Fibroblast of the aortic adventitia (primary cell): ENCODE measurements around the gene FAM8A1. TPM values are rescaled to one million over a fixed set of nuclear protein-coding genes. Genes with fewer than 3 reads are reported as not detected.

ENCODE experiments used
- DNase-seq: peaks from one replicate; pipeline ENCODE4 v3.0.0-alpha.2; 2010; ENCODE audit warnings: low read depth
- H3K4me3 ChIP-seq: 2 replicates; pipeline ENCODE4 v1.5.1; 2011; ENCODE audit warnings: low read depth, mild to moderate bottlenecking, control low read depth, low read length, moderate library complexity
- small RNA-seq: library from RNA; depleted of rRNA; stranded (forward); fragments of <200 nt; gene quantifications from one replicate; pipeline ENCODE3, GENCODE V24; 2012
- total RNA-seq: library from RNA; depleted of rRNA; stranded (reverse); fragments of >200 nt; gene quantifications from 2 replicates; pipeline ENCODE4 v1.2.3, GENCODE V29; 2012; ENCODE audit warnings: low replicate concordance
- TF ChIP-seq, protein P1 (sequence below): IDR thresholded peaks from 2 replicates; pipeline ENCODE4 v1.5.1; 2011; ENCODE audit warnings: mild to moderate bottlenecking, low read length, control low read depth, inconsistent platforms; ENCODE audit not compliant: insufficient read depth

The FAM8A1 gene
- total RNA-seq, 1 donor, result 28.9 TPM

DNA sequence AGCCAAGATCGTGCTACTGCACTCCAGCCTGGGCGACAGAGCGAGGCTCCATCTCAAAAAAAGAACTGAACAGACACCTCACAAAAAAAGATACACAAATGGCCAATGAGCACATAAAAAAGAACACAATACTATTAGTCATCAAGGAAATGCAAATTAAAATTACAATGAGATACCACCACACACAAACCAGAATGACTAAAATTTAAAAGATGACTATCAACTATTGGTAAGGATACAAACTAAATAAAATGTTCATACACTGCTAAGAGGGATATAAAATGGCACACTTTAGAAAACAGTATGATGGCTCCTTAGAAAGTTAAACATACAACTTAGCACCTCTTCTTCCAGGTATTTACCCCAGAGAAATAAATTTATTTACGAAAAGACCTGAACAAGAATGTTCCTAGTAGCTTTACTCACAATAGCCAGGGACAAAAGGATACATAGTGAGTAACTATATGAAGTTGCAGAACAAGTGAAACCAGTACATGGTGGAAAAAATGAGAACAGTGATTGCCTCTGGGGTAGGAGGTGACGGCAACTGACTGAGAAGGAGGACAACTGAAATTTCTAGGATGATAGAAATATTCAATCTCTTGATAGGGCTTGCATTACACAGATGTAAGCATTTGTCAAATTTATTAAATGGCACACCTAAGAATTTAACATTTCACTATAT lies 53.2 kb downstream of the FAM8A1 start:
- TF ChIP-seq, protein P1, sequence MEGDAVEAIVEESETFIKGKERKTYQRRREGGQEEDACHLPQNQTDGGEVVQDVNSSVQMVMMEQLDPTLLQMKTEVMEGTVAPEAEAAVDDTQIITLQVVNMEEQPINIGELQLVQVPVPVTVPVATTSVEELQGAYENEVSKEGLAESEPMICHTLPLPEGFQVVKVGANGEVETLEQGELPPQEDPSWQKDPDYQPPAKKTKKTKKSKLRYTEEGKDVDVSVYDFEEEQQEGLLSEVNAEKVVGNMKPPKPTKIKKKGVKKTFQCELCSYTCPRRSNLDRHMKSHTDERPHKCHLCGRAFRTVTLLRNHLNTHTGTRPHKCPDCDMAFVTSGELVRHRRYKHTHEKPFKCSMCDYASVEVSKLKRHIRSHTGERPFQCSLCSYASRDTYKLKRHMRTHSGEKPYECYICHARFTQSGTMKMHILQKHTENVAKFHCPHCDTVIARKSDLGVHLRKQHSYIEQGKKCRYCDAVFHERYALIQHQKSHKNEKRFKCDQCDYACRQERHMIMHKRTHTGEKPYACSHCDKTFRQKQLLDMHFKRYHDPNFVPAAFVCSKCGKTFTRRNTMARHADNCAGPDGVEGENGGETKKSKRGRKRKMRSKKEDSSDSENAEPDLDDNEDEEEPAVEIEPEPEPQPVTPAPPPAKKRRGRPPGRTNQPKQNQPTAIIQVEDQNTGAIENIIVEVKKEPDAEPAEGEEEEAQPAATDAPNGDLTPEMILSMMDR, result no peak
- no peak for DNase-seq
- no peak overlapping the region for H3K4me3 ChIP-seq

DNA sequence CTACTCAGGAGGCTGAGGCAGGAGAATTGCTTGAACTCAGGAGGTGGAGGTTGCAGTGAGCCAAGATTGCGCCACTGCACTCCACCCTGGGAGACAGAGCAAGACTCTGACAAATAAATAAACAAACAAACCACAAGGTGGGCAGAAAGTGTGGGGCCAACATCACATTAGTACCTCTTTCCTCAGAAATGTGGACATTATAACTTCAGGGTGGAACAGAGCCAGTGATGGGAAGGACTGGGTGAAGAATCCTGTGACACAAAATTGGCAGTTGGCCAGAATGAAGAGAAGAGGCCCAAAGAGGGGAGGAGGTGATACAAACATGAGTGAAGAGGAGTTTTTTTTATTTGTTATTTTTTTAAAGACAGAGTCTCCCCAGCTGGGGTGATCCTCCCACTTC lies 56.0 kb downstream of the FAM8A1 start:
- TF ChIP-seq, protein P1, result no peak
- H3K4me3 ChIP-seq, result no peak overlapping the region
- DNase-seq, result no peak

DNA sequence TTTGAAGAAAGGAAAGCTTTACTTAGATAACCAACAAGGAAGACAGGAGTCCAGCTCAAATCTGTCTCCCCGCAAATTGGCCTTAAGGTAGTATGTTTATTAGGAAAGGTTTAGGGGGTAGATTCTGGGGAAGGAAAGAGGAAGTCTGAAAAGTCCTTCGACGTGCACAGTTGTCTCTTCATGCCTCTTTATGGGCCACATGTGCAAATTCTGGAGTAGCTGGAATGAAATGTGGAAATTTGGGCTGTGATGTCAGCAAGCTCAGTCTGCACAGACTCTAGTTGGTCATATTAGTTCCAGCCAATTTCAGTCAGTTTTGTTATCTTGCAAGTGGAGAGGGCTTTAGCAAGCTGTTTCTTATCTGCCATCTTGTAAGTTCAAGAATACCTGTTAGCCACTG lies 56.5 kb downstream of the FAM8A1 start:
- H3K4me3 ChIP-seq, result no peak overlapping the region
- peak; percentile 20 for DNase-seq
- TF ChIP-seq, protein P1, result no peak

Small RNA genes within 50 kb of the gene (small RNA-seq; reads per million reads assigned to genes)
- not detected for gene RNU6-190P
- gene SUMO2P13, result not detected

Other genes starting within 250 kb of the FAM8A1 start
- gene CAP2, start 206.7 kb upstream of the FAM8A1 start, total RNA-seq, result 6.5 and 8.7 TPM in 2 replicates
- gene NUP153, start 106.6 kb downstream of the FAM8A1 start, total RNA-seq, result 18.4 and 47.5 TPM in 2 replicates